Breast epithelium (tissue), 4 donors: ENCODE results near the gene PROB1. TPM values are rescaled to one million over a fixed set of nuclear protein-coding genes. Genes with fewer than 3 reads are reported as not detected.

Experiments used
- DNase-seq, 2 donors: peaks; one replicate each; pipeline ENCODE4 v3.0.0-alpha.2; 2019; ENCODE audit warnings: low spot score in 2 of 2
- H3K27ac ChIP-seq, 2 donors: fragments of 200-600 bp; sonication (generic) in 1 of 2; one replicate each; pipeline ENCODE4 v1.5.1; 2016 to 2019; ENCODE audit warnings: mild to moderate bottlenecking in 1 of 2
- H3K27me3 ChIP-seq, 2 donors: fragments of 200-600 bp; sonication (generic) in 1 of 2; one replicate each; pipeline versions ENCODE4 v1.5.1 to v1.6.0; 2017 to 2019; ENCODE audit warnings: control low read depth in 1 of 2, mild to moderate bottlenecking in 1 of 2
- H3K36me3 ChIP-seq: fragments of 200-600 bp; one replicate; pipeline ENCODE4 v1.5.1; 2019
- H3K4me1 ChIP-seq, 2 donors: fragments of 200-600 bp; sonication (generic); one replicate each; pipeline ENCODE4 v1.5.1; 2016 to 2019; ENCODE audit warnings: control low read depth in 1 of 2
- H3K4me3 ChIP-seq, 3 donors: fragments of 200-600 bp; sonication (generic); 1 replicate in 2 of 3; 2 replicates in 1 of 3; pipeline ENCODE4 v1.5.1; 2016 to 2019; ENCODE audit warnings: mild to moderate bottlenecking in 3 of 3, moderate library complexity in 2 of 3
- H3K9me3 ChIP-seq, 2 donors: fragments of 200-600 bp; sonication (generic) in 1 of 2; one replicate each; pipeline ENCODE4 v1.5.1; 2016 to 2019; ENCODE audit warnings: control low read depth in 1 of 2
- CTCF ChIP-seq, 3 donors: fragments of 450-650 bp; IDR thresholded peaks; one replicate each; pipeline ENCODE4 v1.5.1; 2016 to 2017; ENCODE audit warnings: antibody characterized with exemption in 3 of 3, mild to moderate bottlenecking in 3 of 3, moderate library complexity in 3 of 3
- POLR2A ChIP-seq: fragments of 450-650 bp; IDR thresholded peaks from one replicate; pipeline ENCODE4 v1.6.1; 2016; ENCODE audit warnings: antibody characterized with exemption, mild to moderate bottlenecking, moderate library complexity
- POLR2AphosphoS5 ChIP-seq, 3 donors: sonication (generic); formaldehyde crosslinking; IDR thresholded peaks; one replicate each; pipeline ENCODE4 v1.6.1; 2017; ENCODE audit warnings: antibody characterized with exemption in 3 of 3
- intact Hi-C: fragments of 100-400 bp; cut with DNase I; formaldehyde crosslinking; loops from one replicate; pipeline ENCODE4 v1.15.1; 2023; ENCODE audit warnings: low total_unique reads
- total RNA-seq, 3 donors: library from RNA; depleted of rRNA; stranded (reverse); fragments of >200 nt; gene quantifications; one replicate each; pipeline ENCODE4 v1.1.0, GENCODE V29; 2016

PROB1 gene
- total RNA-seq, 3 donors from 2014 or later, result 0.32 to 1.3 (median 0.73) TPM

GRCh38 chr5:139386050-139386438 is 8.9 kb downstream of the PROB1 start:
- Histone ChIP-seq H3K4me1 (peaks cover 0 to 20% of the 10 kb centered on the region in 2 donors), H3K36me3 (no peaks in the 10 kb centered on the region), H3K9me3 (no peaks in the 10 kb centered on the region), H3K27me3 (no peaks in the 10 kb centered on the region), H3K4me3 (no peak overlapping the region), H3K27ac (peak overlapping the region in 1 of 2 donors; percentile 83)
- no peak for TF ChIP-seq POLR2AphosphoS5 (IDR thresholded peaks at IDR 0.05)
- no peak for TF ChIP-seq POLR2A
- no peak for TF ChIP-seq CTCF (IDR thresholded peaks at IDR 0.05)
- intact Hi-C loops, result no loop called here
- DNase-seq, result no peak

- TF ChIP-seq CTCF (IDR thresholded peaks at IDR 0.05) (no peak), POLR2A (no peak), POLR2AphosphoS5 (IDR thresholded peaks at IDR 0.05) (no peak)
- H3K36me3 ChIP-seq, result no peaks in the 10 kb centered on the region
- DNase-seq, result no peak
- no peaks in the 10 kb centered on the region for H3K27me3 ChIP-seq
- H3K27ac ChIP-seq, result peak overlapping the region; percentile 59 to 83
- peaks cover 0 to 20% of the 10 kb centered on the region in 2 donors for H3K4me1 ChIP-seq
- H3K4me3 ChIP-seq, result peak overlapping the region; percentile 26 to 59 (median 33)
- intact Hi-C loops, result no loop called here
- H3K9me3 ChIP-seq, result no peaks in the 10 kb centered on the region
Measured at GRCh38 chr5:139385061-139386049, 9.5 kb downstream of the PROB1 start.

- DNase-seq, result no peak
- peak overlapping the region; percentile 26 to 59 (median 33) for H3K4me3 ChIP-seq
- H3K4me1 ChIP-seq, result peaks cover 0 to 20% of the 10 kb centered on the region in 2 donors
- intact Hi-C loops, result no loop called here
- peak overlapping the region; percentile 59 to 83 for H3K27ac ChIP-seq
- H3K36me3 ChIP-seq, result no peaks in the 10 kb centered on the region
- no peaks in the 10 kb centered on the region for H3K9me3 ChIP-seq
- TF ChIP-seq POLR2A (no peak), CTCF (IDR thresholded peaks at IDR 0.05) (no peak), POLR2AphosphoS5 (IDR thresholded peaks at IDR 0.05) (no peak)
- no peaks in the 10 kb centered on the region for H3K27me3 ChIP-seq
Measured at GRCh38 chr5:139384591-139385051, 10.3 kb downstream of the PROB1 start.

- Histone ChIP-seq H3K27me3 (no peaks in the 10 kb centered on the region), H3K36me3 (no peaks in the 10 kb centered on the region), H3K9me3 (no peaks in the 10 kb centered on the region), H3K27ac (peak overlapping the region; percentile 59 to 83), H3K4me3 (no peak overlapping the region), H3K4me1 (peaks cover 0 to 20% of the 10 kb centered on the region in 2 donors)
- no peak for DNase-seq
- TF ChIP-seq CTCF (IDR thresholded peaks at IDR 0.05), result no peak
- TF ChIP-seq POLR2AphosphoS5 (IDR thresholded peaks at IDR 0.05), result no peak
- TF ChIP-seq POLR2A, result no peak
- intact Hi-C loops, result no loop called here
Measured at GRCh38 chr5:139383993-139384590, 10.8 kb downstream of the PROB1 start.
